Stimulated activated CD4-positive, alpha-beta T cell treated with anti-CD3 and anti-CD28 coated beads, Interleukin-12 subunit alpha, Interleukin-12 subunit beta, amount 100 ng/mL, for 4 hours (primary cell): ENCODE measurements around the gene RPUSD1.

Experiments used
- DNase-seq: peaks from one replicate; pipeline ENCODE4 v3.0.0-alpha.2; 2020

Gene RPUSD1

GRCh38 chr16:741986-742629, 46.1 kb downstream of the RPUSD1 start:
- DNase-seq: no peak

GRCh38 chr16:740764-741505, 47.2 kb downstream of the RPUSD1 start, which contains the start of gene CIAO3:
Gene CIAO3, minus strand, starts transcription at chr16:740997. Its CDS starts 12 bp downstream, at chr16:740985.
- DNase-seq: peak; percentile 92

- DNase-seq: no peak
Observed at GRCh38 chr16:740459-740763, 47.8 kb downstream of the RPUSD1 start.

GRCh38 chr16:739560-740458, 48.4 kb downstream of the RPUSD1 start:
- no peak for DNase-seq

- no peak for DNase-seq
Observed at GRCh38 chr16:736936-737481, 51.2 kb downstream of the RPUSD1 start.

GRCh38 chr16:735982-736453, 52.2 kb downstream of the RPUSD1 start:
- DNase-seq: no peak

- no peak for DNase-seq
Observed at GRCh38 chr16:734981-735881, 53.0 kb downstream of the RPUSD1 start.
